Muscle layer of colon (tissue), 2 donors: Measurements from ENCODE around the gene UGDH.

Experiments used
- H3K27ac ChIP-seq: one replicate; pipeline ENCODE4 v1.7.0; 2013; ENCODE audit warnings: low read depth, mild to moderate bottlenecking, low read length, moderate library complexity
- H3K27me3 ChIP-seq, 2 donors: one replicate each; pipeline ENCODE4 v1.7.0; 2013; ENCODE audit warnings: low read length in 2 of 2, mild to moderate bottlenecking in 2 of 2; ENCODE audit not compliant: insufficient read depth in 2 of 2, control insufficient read depth in 1 of 2
- H3K36me3 ChIP-seq: one replicate; pipeline ENCODE4 v1.7.0; 2013; ENCODE audit warnings: mild to moderate bottlenecking, low read length; ENCODE audit not compliant: insufficient read depth
- H3K4me1 ChIP-seq: one replicate; pipeline ENCODE4 v1.7.0; 2013; ENCODE audit warnings: mild to moderate bottlenecking, low read length; ENCODE audit not compliant: insufficient read depth
- H3K4me3 ChIP-seq, 2 donors: one replicate each; pipeline ENCODE4 v1.7.0; 2013; ENCODE audit warnings: low read length in 2 of 2, low read depth in 1 of 2, mild to moderate bottlenecking in 1 of 2, moderate library complexity in 1 of 2
- H3K9ac ChIP-seq: one replicate; pipeline ENCODE4 v1.7.0; 2013; ENCODE audit warnings: low read length
- H3K9me3 ChIP-seq: one replicate; pipeline ENCODE4 v1.7.0; 2013; ENCODE audit warnings: mild to moderate bottlenecking, low read length
- donor health status: abdominal sarcoma.
- donor health status: Adenocarcinoma of cecum.

The UGDH gene

GRCh38 chr4:39486221-39486804, 40.9 kb downstream of the UGDH start:
- no peak overlapping the region for H3K27ac ChIP-seq
- H3K4me3 ChIP-seq = no peak overlapping the region
- no peaks in the 10 kb centered on the region for H3K27me3 ChIP-seq
- H3K4me1 ChIP-seq = no peaks in the 10 kb centered on the region
- H3K9ac ChIP-seq = no peak overlapping the region
- no peaks in the 10 kb centered on the region for H3K9me3 ChIP-seq
- H3K36me3 ChIP-seq = no peaks in the 10 kb centered on the region

DNA sequence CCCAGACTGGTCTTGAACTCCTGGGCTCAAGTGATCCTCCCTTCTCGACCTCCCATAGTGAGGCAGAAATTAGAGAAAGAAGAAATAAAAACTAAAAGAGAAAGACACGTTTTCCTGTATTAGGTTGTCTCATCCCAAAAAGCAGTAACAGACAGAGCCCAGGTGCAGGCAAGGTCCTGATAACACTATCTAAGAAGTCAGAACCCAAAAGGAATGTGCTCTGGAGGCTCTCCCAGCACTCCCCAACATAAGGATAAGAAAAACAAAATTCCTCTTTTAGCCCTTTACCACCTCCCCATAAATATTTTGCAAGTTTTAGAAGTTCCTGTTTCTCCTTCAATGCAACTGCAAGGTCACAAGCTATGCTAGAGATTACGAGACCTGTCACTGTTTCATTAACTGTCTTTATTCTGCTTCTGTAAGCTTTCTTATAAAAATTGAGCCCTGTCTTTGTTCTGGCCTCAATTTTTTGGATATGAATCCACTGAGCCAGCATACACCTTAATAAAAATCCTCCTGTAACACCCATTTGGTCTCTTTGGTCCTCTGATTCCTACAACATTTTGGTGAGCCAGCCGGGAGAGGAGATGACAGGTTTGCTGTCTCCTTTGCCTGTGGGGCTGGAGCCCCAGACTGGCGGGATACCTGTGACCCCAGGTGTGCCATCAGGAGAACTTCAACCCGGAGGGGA, 42.5 kb downstream of the UGDH start:
- H3K27me3 ChIP-seq = no peaks in the 10 kb centered on the region
- no peak overlapping the region for H3K27ac ChIP-seq
- no peak overlapping the region for H3K4me3 ChIP-seq
- no peaks in the 10 kb centered on the region for H3K4me1 ChIP-seq
- H3K9me3 ChIP-seq = no peaks in the 10 kb centered on the region
- no peaks in the 10 kb centered on the region for H3K36me3 ChIP-seq
- H3K9ac ChIP-seq = no peak overlapping the region

DNA sequence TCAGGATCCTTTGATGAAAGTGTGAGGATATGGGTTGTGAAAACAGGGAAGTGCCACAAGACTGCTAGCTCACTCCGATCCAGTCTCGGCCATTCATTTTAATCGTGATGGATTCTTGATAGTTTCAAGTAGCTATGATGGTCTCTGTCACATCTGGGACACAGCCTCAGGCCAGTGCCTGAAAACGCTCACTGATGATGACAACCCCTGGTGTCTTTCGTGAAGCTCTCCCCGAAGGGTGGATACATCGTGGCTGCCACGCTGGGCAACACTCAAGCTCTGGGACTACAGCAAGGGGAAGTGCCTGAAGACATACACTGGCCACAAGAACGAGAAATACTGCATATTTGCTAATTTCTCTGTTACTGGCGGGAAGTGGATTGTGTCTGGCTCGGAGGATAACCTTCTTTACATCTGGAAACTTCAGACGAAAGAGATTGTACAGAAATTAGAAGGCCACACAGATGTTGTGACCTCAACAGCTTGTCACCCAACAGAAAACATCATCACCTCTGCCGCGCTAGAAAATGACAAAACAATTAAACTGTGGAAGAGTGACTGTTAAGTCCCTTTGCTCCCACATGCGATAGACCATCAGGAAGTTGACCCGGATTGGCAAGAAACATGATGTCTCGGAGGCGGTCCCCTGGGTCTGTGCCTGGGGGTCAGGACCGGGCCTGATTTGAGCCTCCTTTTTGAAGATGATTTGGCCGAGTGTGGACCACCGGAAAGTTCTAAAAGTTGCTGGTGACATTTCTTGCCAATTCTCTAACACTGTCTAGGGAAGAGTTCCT, 46.1 kb downstream of the UGDH start:
- Histone ChIP-seq H3K4me3 (no peak overlapping the region), H3K27ac (no peak overlapping the region)

DNA sequence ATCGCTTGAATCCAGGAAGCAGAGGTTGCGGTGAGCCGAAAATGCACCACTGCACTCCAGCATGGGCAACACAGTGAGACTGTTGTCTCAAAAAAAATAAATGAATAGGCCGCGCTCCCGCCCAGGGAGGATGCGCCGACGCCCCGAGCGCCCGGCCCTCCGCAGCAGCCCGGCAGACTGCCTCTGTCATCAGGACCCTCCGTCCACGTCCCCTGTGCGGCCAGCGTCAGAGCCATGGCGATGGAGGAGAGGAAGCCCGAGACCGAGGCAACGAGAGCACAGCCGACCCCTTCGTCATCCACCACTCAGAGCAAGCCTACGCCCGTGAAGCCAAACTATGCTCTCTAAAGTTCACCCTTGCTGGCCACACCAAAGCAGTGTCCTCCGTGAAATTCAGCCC, 47.0 kb downstream of the UGDH start:
- H3K4me3 ChIP-seq = no peak overlapping the region
- no peak overlapping the region for H3K27ac ChIP-seq
- no peaks in the 10 kb centered on the region for H3K27me3 ChIP-seq
- H3K9ac ChIP-seq = no peak overlapping the region
- H3K9me3 ChIP-seq = no peaks in the 10 kb centered on the region
- no peaks in the 10 kb centered on the region for H3K4me1 ChIP-seq
- peaks cover 10% of the 10 kb centered on the region for H3K36me3 ChIP-seq

More for the DNA sequence above, 46.1 kb downstream of the UGDH start:
- no peaks in the 10 kb centered on the region for H3K4me1 ChIP-seq
- H3K27me3 ChIP-seq = no peaks in the 10 kb centered on the region
- no peak overlapping the region for H3K9ac ChIP-seq
- H3K9me3 ChIP-seq = no peaks in the 10 kb centered on the region
- H3K36me3 ChIP-seq = peaks cover 7% of the 10 kb centered on the region

- no peaks in the 10 kb centered on the region for H3K9me3 ChIP-seq
- H3K27me3 ChIP-seq = no peaks in the 10 kb centered on the region
- H3K27ac ChIP-seq = no peak overlapping the region
- no peaks in the 10 kb centered on the region for H3K4me1 ChIP-seq
- H3K4me3 ChIP-seq = no peak overlapping the region
- H3K36me3 ChIP-seq = peaks cover 18% of the 10 kb centered on the region
- no peak overlapping the region for H3K9ac ChIP-seq
Observed at GRCh38 chr4:39476187-39476895, 50.9 kb downstream of the UGDH start.

DNA sequence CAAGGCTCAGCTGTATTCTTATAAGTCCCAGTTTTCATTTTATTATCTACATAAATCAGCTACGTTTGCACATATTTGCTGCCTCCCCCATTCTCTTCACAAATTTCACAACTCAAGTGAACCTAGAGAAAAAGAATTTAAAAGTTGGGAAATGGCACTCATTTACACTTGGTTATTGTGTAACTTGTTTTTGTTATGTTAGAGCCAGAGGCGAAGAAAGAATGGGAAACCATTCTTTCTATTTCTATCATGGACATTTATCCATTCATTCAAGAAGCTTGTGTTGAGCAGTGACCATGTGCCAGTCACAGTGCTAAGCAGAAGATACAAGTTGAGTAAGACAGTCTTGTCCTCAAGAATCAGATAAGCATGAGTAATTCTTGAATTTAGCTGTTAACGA, 54.8 kb downstream of the UGDH start:
- H3K9me3 ChIP-seq = no peaks in the 10 kb centered on the region
- no peaks in the 10 kb centered on the region for H3K27me3 ChIP-seq
- H3K36me3 ChIP-seq = peaks cover 18% of the 10 kb centered on the region
- no peak overlapping the region for H3K27ac ChIP-seq
- no peak overlapping the region for H3K4me3 ChIP-seq
- H3K9ac ChIP-seq = no peak overlapping the region
- H3K4me1 ChIP-seq = no peaks in the 10 kb centered on the region

GRCh38 chr4:39470402-39470801, 56.8 kb downstream of the UGDH start:
- Histone ChIP-seq H3K9ac (no peak overlapping the region), H3K4me1 (no peaks in the 10 kb centered on the region), H3K9me3 (no peaks in the 10 kb centered on the region), H3K27me3 (no peaks in the 10 kb centered on the region), H3K27ac (no peak overlapping the region), H3K36me3 (peaks cover 8% of the 10 kb centered on the region), H3K4me3 (no peak overlapping the region)

- no peak overlapping the region for H3K4me3 ChIP-seq
- no peaks in the 10 kb centered on the region for H3K27me3 ChIP-seq
- H3K9ac ChIP-seq = no peak overlapping the region
- no peaks in the 10 kb centered on the region for H3K9me3 ChIP-seq
- H3K4me1 ChIP-seq = no peaks in the 10 kb centered on the region
- no peak overlapping the region for H3K27ac ChIP-seq
- H3K36me3 ChIP-seq = peaks cover 13% of the 10 kb centered on the region
Observed at GRCh38 chr4:39469429-39470077, 57.7 kb downstream of the UGDH start.

DNA sequence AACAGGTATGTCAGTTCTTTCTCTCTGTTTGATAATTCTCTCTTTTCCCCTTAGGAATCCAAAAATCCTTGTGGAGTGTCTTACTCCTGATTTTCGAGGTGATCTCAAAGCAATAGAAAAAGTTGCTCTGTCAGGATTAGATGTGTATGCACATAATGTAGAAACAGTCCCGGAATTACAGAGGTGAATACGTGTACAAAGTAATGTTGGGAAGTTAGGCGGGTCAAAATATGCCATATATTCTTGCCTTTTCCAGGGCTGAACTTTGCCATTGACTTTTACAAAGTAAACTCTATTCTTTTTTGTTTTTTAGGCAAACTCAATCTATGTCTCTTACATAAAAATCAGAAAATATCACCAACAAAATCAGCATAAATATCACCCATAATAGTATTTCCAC, 59.8 kb downstream of the UGDH start:
- no peak overlapping the region for H3K9ac ChIP-seq

GRCh38 chr4:39466747-39467146, 60.5 kb downstream of the UGDH start:
- no peaks in the 10 kb centered on the region for H3K9me3 ChIP-seq
- no peak overlapping the region for H3K9ac ChIP-seq
- no peaks in the 10 kb centered on the region for H3K4me1 ChIP-seq
- no peaks in the 10 kb centered on the region for H3K27me3 ChIP-seq
- no peak overlapping the region for H3K4me3 ChIP-seq
- H3K27ac ChIP-seq = no peak overlapping the region
- peaks cover 17% of the 10 kb centered on the region for H3K36me3 ChIP-seq

More for the DNA sequence above, 59.8 kb downstream of the UGDH start:
- Histone ChIP-seq H3K4me3 (no peak overlapping the region), H3K36me3 (peaks cover 24% of the 10 kb centered on the region), H3K27me3 (no peaks in the 10 kb centered on the region), H3K4me1 (no peaks in the 10 kb centered on the region), H3K27ac (no peak overlapping the region), H3K9me3 (no peaks in the 10 kb centered on the region)
